HepG2 (cell line): ENCODE results near the gene AP2S1. TPM values are rescaled to one million over a fixed set of nuclear protein-coding genes. Genes with fewer than 3 reads are reported as not detected.

Experiments
- ATF4 ChIP-seq, 2 experiments: fragments of 450-650 bp in 1 of 2; sonication (generic) in 1 of 2; formaldehyde crosslinking; IDR thresholded peaks; 2 replicates each; pipeline versions ENCODE4 v1.5.0 to v1.8.0; 2020 to 2022; ENCODE audit warnings: mild to moderate bottlenecking in 1 of 2, missing genetic modification reagents in 1 of 2
- ATF7-NPFF ChIP-seq: sonication (generic); formaldehyde crosslinking; IDR thresholded peaks from 2 replicates; pipeline ENCODE4 v1.8.1; 2023; ENCODE audit warnings: mild to moderate bottlenecking, low read depth, missing genetic modification reagents, moderate library complexity
- CC2D1A ChIP-seq: sonication (generic); formaldehyde crosslinking; IDR thresholded peaks from 2 replicates; pipeline ENCODE4 v1.8.1; 2023; ENCODE audit warnings: mild to moderate bottlenecking, missing genetic modification reagents
- CSRNP2 ChIP-seq: sonication (generic); formaldehyde crosslinking; conservative IDR thresholded peaks from 2 replicates; pipeline ENCODE4 v1.8.0; 2022; ENCODE audit warnings: low read depth, missing genetic modification reagents
- HDAC2 ChIP-seq: sonication (generic); formaldehyde crosslinking; IDR thresholded peaks from 2 replicates; pipeline ENCODE4 v1.4.0; 2020; ENCODE audit warnings: missing genetic modification reagents
- HOXA9 ChIP-seq: sonication (generic); formaldehyde crosslinking; IDR thresholded peaks from 2 replicates; pipeline ENCODE4 v1.8.1; 2022; ENCODE audit warnings: missing genetic modification reagents, mild to moderate bottlenecking, moderate library complexity, borderline replicate concordance
- MTA1 ChIP-seq: sonication (generic); formaldehyde crosslinking; IDR thresholded peaks from 2 replicates; pipeline ENCODE4 v1.4.0; 2020; ENCODE audit warnings: missing genetic modification reagents, mild to moderate bottlenecking, borderline replicate concordance
- NR2F2 ChIP-seq: IDR thresholded peaks from 2 replicates; pipeline ENCODE4 v1.6.1; 2012; ENCODE audit warnings: low read depth, inconsistent platforms, borderline replicate concordance
- PAF1 ChIP-seq: IDR thresholded peaks from 2 replicates; pipeline ENCODE4 v1.6.1; 2016; ENCODE audit warnings: missing genetic modification reagents, missing compliant biosample characterization
- PHF20 ChIP-seq: sonication (generic); formaldehyde crosslinking; IDR thresholded peaks from 2 replicates; pipeline ENCODE4 v1.5.0; 2020; ENCODE audit warnings: mild to moderate bottlenecking, missing genetic modification reagents
- RCOR2 ChIP-seq: IDR thresholded peaks from 2 replicates; pipeline ENCODE4 v1.6.1; 2016; ENCODE audit warnings: missing biosample characterization, missing genetic modification reagents
- REXO4 ChIP-seq: sonication (generic); formaldehyde crosslinking; IDR thresholded peaks from 2 replicates; pipeline ENCODE4 v1.8.0; 2022; ENCODE audit warnings: missing genetic modification reagents, mild to moderate bottlenecking, borderline replicate concordance
- SMARCE1 ChIP-seq: fragments of 450-650 bp; IDR thresholded peaks from 2 replicates; pipeline ENCODE4 v1.6.1; 2017; ENCODE audit warnings: borderline replicate concordance
- SRSF9 ChIP-seq: fragments of 200-400 bp; formaldehyde crosslinking; IDR thresholded peaks from 2 replicates; pipeline ENCODE4 v1.6.1; 2018; ENCODE audit warnings: borderline replicate concordance, mild to moderate bottlenecking, low read depth, low read length; ENCODE audit not compliant: insufficient read depth, poor library complexity, severe bottlenecking
- TBL1XR1 ChIP-seq: fragments of 150-350 bp; IDR thresholded peaks from 2 replicates; pipeline ENCODE4 v1.6.1; 2014; ENCODE audit warnings: borderline replicate concordance, low read length; ENCODE audit not compliant: partially characterized antibody
- ZNF451 ChIP-seq: sonication (generic); formaldehyde crosslinking; IDR thresholded peaks from 2 replicates; pipeline ENCODE4 v1.5.0; 2020; ENCODE audit warnings: mild to moderate bottlenecking, missing genetic modification reagents
- ZNF460 ChIP-seq: sonication (generic); formaldehyde crosslinking; IDR thresholded peaks from 2 replicates; pipeline ENCODE4 v1.5.1; 2020; ENCODE audit warnings: missing genetic modification reagents, mild to moderate bottlenecking, borderline replicate concordance
- ZNF552 ChIP-seq: sonication (generic); formaldehyde crosslinking; IDR thresholded peaks from 2 replicates; pipeline ENCODE4 v1.9.0; 2022; ENCODE audit warnings: missing genetic modification reagents, mild to moderate bottlenecking, borderline replicate concordance
- ZNF629 ChIP-seq: sonication (generic); formaldehyde crosslinking; conservative IDR thresholded peaks from 2 replicates; pipeline ENCODE4 v1.5.0; 2020; ENCODE audit warnings: missing genetic modification reagents
- ZNF691 ChIP-seq: sonication (generic); formaldehyde crosslinking; IDR thresholded peaks from 2 replicates; pipeline ENCODE4 v1.4.0; 2020; ENCODE audit warnings: missing genetic modification reagents, low read depth, mild to moderate bottlenecking, borderline replicate concordance
- ZNF775 ChIP-seq: sonication (generic); formaldehyde crosslinking; IDR thresholded peaks from 2 replicates; pipeline ENCODE4 v1.4.0; 2020; ENCODE audit warnings: missing genetic modification reagents, mild to moderate bottlenecking, moderate library complexity, borderline replicate concordance
- polyA plus RNA-seq, 8 experiments: library from polyadenylated mRNA; depleted of rRNA in 3 of 8; stranded (reverse) in 7 of 8; unstranded in 1 of 8; fragments of >200 nt; fragmentation: Illumina TruSeq in 4 of 8; extraction: Trizol in 4 of 8; gene quantifications; 2 replicates each; pipeline versions ENCODE4 v1.2.1 to v1.2.3, GENCODE V29; 2011 to 2016; ENCODE audit warnings: low read depth in 4 of 8, missing spikeins in 1 of 8, mixed read lengths in 1 of 8; ENCODE audit not compliant: insufficient read depth in 1 of 8
- total RNA-seq, 5 experiments: library from RNA; depleted of rRNA; stranded (reverse); fragments of >200 nt; fragmentation: Illumina TruSeq; extraction: Trizol; gene quantifications; 2 replicates each; pipeline ENCODE4 v1.2.3, GENCODE V29; 2016; ENCODE audit warnings: low read depth in 1 of 5
- TF ChIP-seq, protein P1 (sequence below): sonication (generic); formaldehyde crosslinking; IDR thresholded peaks from 2 replicates; pipeline ENCODE4 v1.4.0; 2020; ENCODE audit warnings: missing genetic modification reagents, mild to moderate bottlenecking, borderline replicate concordance

AP2S1 gene
- total and polyA plus RNA-seq, 2 of the 13 experiments (the other 11 are each of a cell fraction or from before 2014, with no cell fraction given) = 45.2 to 86.1 TPM

DNA sequence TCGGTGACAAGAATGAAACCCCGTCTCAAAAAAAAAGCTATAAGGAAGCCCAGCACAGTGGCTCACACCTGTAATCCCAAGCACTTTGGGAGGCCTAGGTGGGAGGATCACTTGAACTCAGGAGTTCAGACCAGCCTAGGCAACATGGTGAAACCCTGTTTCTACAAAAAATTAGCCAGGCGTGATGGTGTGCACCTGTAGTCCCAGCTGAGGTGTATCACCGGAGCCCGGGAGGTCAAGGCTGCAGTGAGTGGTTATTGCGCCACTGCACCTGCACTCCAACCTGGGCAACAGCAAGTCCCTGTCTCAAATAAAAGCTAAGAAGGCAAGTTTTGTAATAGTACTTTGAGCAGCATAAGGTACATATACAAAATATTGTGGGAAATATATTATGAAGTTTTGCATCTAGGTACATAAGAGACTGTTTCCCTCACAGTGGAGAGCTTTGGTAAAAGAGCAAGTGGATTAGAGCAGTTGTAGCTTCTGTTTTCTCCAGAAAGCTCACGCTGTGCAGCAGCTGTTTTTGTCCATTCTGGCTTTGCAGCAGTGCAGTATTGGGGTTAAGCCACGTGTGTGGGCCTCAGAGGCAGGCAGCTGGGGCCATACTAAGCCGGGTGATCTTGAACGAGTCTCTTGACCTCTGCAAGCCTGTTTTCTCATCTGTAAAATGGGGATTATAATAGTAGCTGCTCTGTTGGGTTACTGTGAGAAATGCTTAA lies 45.6 kb upstream of the AP2S1 start (continued):
- peak in 1 of 2 experiments; percentile 65; a peak in 2 of 4 replicates for TF ChIP-seq ATF4 (CRISPR knock-in tag; IDR thresholded peaks at IDR 0.05)
- TF ChIP-seq ATF7-NPFF = no peak
- TF ChIP-seq ZNF629 (CRISPR knock-in tag) = peak; percentile 53
- no peak for TF ChIP-seq SMARCE1
- TF ChIP-seq PAF1 (CRISPR knock-in tag) = no peak
- no peak for TF ChIP-seq ZNF775 (CRISPR knock-in tag)
- TF ChIP-seq HOXA9 = no peak
- TF ChIP-seq ZNF691 (CRISPR knock-in tag) = no peak
- TF ChIP-seq MTA1 (CRISPR knock-in tag) = no peak
- TF ChIP-seq, protein P1, sequence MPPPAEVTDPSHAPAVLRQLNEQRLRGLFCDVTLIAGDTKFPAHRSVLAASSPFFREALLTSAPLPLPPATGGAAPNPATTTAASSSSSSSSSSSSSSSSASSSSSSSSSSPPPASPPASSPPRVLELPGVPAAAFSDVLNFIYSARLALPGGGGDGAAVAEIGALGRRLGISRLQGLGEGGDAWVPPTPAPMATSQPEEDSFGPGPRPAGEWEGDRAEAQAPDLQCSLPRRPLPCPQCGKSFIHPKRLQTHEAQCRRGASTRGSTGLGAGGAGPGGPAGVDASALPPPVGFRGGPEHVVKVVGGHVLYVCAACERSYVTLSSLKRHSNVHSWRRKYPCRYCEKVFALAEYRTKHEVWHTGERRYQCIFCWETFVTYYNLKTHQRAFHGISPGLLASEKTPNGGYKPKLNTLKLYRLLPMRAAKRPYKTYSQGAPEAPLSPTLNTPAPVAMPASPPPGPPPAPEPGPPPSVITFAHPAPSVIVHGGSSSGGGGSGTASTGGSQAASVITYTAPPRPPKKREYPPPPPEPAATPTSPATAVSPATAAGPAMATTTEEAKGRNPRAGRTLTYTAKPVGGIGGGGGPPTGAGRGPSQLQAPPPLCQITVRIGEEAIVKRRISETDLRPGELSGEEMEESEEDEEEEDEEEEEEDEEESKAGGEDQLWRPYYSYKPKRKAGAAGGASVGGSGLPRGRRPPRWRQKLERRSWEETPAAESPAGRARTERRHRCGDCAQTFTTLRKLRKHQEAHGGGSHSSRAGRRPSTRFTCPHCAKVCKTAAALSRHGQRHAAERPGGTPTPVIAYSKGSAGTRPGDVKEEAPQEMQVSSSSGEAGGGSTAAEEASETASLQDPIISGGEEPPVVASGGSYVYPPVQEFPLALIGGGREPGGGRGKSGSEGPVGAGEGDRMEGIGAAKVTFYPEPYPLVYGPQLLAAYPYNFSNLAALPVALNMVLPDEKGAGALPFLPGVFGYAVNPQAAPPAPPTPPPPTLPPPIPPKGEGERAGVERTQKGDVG (CRISPR knock-in tag) = no peak
- no peak for TF ChIP-seq PHF20 (CRISPR knock-in tag)
- no peak for TF ChIP-seq ZNF552 (CRISPR knock-in tag)
- TF ChIP-seq SRSF9 = no peak
- no peak for TF ChIP-seq REXO4 (CRISPR knock-in tag)
- TF ChIP-seq ZNF451 (CRISPR knock-in tag) = no peak
- TF ChIP-seq TBL1XR1 = no peak
- no peak for TF ChIP-seq RCOR2 (CRISPR knock-in tag)
- TF ChIP-seq CC2D1A (CRISPR knock-in tag) = no peak
- TF ChIP-seq ZNF460 (CRISPR knock-in tag) = peak; percentile 83; the same call in 1 of the 2 replicates
- TF ChIP-seq CSRNP2 = no peak
- TF ChIP-seq HDAC2 (CRISPR knock-in tag) = no peak; the same call in 1 of the 2 replicates
- 0 out of 2 replicates have a peak, but pooled peaks have one; percentile 21 for TF ChIP-seq NR2F2
